Measurements from ENCODE around the gene HHIPL1.

The HHIPL1 gene

DNA sequence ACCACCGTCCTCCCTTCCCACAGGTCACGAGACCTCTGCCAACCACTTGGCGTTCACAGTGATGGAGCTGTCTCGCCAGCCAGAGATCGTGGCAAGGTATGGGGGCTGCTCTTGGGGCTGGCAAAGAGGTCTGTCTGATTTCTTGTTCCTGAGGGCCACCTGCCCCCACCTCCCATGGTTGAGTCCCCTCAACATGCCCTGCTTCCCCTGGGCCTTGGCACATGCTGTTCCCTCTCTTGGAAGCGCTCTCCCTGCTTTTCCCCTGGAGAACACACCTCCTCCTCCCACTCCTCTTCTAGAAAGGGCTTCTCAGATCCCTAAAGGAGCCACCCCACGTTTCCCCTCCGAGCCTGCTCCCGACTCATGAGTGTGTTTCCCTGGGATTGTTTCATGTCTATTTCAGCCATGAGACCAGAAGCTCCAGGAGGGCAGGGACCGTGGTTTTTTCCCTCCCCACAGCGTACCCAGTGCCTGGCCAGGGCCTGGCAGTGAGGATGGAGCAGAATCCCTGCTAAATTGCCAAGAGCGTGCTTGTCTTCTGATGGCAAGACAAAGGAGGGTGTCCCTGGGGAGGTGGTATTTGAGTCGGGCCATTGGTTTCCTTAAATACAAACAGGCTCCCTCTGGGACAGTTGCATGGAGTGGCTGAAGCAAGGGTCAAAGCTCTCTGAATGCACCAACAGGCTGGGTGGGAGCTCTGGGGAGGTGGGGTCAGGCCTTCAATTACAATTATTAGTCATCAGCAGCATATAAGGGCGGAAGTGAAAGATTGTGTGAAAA is 73.3 kb downstream of the HHIPL1 start:
- DNase-seq = peak; percentile 20

DNA sequence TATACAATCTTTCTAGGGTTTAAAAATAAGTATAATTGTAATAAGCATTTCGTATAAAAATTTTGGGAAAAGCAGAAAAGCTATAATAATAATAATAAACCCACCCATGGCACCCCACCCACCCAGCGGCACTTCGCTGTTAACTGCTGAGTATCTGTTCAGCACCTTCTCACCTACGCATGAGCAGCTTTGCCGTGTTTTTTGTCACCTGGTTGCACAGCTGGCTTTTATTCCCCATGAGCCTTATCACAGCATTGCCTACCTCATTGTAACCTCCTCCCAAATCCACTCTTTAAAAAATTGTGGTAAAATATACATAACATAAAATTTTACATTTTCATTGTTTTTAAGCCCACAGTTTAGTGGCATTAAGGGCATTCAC is 73.9 kb downstream of the HHIPL1 start:
- DNase-seq = no peak

DNA sequence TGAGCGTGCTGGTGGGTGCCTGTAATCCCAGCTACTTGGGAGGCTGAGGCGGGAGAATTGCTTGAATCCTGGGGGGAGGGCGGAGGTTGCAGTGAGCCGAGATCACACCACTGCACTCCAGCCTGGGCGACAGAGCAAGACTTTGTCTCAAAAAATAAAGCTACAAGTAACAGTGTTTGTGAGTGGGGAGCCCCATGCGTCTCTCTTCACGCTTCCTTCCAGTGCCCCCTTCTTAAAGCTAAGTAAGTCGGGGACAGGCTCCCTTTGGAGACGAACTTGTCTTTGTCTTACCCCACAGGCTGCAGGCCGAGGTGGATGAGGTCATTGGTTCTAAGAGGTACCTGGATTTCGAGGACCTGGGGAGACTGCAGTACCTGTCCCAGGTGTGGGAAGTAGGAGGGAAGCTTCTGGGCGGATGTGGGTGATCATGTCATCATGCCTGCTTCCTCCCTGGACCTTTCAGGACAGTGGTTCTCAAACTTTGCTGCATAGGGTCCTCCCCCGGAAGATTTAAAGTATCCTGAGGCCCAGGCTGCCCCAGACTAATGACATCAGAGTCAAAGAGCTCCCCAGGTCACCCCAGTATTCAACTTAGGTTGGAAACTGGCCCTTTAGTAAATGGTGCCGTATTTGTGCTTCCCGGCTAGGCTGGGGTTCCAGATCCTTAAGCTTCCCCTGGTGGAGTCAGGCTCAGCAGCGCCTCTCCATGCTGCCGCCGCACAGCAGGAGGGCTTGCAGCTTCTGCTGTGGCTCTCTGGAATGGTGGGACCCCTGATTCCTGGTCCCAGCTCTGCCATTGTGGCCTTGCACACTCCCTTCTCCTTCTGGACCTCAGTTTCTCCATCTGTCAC is 76.2 kb downstream of the HHIPL1 start:
- peak; percentile 25 for DNase-seq

DNA sequence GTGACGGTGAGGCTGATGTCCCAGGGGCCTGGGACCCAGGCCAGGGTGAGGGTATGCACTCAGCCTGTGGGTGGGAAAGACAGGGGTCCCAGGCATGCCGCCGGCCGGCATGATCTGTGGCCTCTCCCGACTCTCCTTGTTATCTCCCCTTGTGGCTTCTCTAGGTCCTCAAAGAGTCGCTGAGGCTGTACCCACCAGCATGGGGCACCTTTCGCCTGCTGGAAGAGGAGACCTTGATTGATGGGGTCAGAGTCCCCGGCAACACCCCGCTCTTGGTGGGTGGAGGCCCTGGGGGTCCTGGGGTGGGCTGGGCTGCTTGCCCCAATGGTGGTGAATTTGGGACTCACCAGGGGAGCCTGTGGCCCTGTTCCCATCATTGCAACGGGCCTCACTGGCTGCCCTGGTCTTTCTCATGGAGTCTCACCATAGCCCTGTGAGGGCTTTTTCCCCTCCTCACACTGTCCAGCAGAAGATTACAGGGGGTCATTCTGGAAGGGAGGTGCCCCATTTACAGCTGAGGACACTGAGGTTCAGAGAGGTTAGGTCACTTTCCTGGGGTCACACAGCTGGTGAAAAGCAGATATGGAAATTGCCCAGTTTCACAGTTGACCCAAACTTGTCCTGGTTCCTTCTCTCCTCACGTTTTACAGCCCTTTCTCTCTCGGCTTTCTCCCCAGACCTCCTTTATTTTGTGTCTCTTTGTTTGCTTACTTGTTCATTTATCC is 77.0 kb downstream of the HHIPL1 start:
- DNase-seq = peak; percentile 15

GRCh38 chr14:99722741-99723140 is 77.8 kb downstream of the HHIPL1 start:
- peak; percentile 8 for DNase-seq

GRCh38 chr14:99724196-99724891 is 79.4 kb downstream of the HHIPL1 start:
- DNase-seq = peak; percentile 44

DNA sequence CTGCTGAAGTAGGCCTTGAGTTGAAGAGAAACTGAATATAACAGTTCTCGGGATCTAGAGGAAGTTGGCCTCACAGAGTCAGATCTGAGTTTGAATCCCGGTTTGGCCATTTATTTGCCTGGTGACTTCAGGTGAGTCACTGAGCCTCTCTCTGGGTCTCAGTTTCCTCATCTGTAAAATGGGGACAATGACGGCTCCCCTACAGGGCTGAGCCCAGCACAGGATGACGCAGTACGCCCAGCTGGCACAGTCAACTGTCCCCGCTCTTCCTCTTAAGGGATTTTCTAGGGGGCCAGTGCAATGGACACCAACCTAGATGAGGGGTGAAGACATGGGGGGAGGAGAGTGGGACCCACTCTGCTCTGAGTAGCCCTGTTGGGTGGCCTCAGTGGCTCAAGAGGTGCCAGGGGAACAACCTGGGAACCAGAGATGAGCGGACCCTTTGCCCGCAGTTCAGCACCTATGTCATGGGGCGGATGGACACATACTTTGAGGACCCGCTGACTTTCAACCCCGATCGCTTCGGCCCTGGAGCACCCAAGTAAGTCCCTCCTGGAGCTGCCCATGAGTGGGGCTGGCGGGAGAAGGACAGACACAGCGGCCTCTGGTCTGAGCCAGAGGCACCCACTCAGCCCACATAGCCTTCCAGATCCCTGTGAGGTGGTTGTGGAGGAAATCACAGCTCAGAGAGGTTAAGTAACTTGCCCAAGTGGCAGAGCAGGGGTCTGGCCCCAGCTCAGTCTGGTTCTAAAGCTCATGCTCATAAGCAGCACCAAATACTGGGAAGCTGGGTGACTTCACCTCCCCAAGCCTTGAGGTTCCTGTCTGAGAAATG is 80.2 kb downstream of the HHIPL1 start:
- peak; percentile 37 for DNase-seq

DNA sequence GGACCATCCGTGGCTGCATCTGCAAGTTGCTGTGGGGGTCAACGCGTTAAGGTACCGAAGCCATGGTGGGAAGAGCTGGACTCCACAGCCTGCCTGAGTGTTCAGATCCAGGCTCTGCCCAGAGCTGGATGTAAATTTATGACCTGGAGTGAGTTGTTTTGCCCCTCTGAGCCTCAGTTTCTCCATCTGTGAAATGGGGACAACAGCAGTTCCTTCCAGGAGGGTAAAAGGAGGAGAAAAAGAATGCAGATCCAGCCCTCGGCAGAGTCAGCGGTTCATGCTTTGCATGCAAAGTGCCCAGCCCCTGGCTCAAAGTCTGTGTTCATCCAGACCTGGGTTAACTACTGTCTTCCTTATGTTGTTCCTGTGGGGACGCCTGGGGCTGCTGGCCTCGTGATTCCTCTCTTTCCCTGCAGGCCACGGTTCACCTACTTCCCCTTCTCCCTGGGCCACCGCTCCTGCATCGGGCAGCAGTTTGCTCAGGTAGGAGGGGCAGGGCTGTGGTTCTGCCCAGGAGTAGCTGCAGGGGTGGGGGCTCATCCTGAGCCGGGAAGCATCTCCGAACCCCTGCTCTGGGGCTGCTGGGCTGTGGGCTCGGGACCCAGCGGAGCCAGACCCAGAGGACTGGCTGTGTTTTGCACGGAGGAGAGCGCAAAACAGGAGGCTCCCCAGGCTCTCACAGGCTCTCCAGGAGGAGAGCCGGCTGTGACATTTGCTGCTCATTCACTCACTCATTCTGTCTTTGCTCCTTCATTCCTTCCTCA is 81.0 kb downstream of the HHIPL1 start:
- peak; percentile 35 for DNase-seq

- DNase-seq = no peak
Measured at GRCh38 chr14:99726538-99727095, 81.7 kb downstream of the HHIPL1 start.

- DNase-seq = peak; percentile 39
Measured at GRCh38 chr14:99727096-99727870, 82.4 kb downstream of the HHIPL1 start.

DNA sequence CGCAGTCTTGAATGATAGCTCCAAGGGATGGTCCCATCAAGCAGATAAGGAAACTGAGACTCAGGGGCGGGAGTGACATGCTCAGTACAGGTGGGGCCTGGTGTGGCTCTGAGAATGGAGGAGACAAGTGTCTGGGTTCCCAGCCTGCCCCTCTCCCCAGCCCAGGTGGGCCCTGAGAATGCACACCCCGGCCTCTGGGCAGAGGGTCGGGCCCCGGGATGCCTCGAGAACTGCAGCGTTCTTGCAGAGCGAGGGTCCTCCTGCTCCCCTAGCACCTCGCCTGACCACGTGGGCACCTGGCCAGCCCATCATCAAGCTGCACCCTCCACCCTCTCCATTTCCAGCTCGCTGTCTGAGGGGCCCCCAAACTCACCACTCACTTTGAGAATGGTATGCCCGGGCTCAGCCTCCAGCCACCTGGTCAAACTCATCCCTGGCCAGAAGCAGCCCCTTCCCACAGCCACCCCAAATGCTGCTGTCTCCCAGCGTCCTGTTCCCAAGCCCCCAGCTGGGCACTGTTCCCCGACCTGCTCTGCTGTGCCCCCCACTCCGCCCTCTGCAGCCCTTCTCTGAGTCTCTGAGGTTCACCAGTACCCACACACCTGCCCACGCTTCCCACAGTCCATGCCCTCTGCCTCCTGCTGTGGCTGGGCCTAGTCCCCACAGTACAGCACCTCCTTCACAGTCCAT is 83.4 kb downstream of the HHIPL1 start:
- peak; percentile 44 for DNase-seq

DNA sequence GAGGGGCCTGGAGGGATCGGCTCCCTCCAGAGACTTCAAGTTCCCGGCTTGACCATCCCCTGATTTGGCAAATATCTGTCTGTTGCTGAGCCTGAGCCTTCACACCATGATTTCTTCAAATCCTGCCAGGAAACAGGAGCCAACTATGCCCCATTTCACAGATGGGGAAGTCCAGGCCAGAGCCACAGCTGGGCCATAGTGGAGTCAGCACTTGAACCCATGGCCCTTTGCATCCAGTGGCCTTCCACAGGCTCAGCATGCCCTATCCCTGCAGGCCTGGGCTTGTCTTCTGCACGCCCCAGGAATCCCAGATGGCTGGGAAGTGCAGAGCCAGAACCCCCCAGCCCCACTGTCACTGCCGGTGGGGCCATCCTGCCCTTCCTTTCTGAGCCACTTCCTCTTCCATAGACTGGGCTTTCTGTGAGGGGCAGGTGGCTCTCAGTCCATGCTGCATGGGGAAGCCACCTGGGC is 84.1 kb downstream of the HHIPL1 start:
- peak; percentile 33 for DNase-seq
